Stimulated activated CD4-positive, alpha-beta T cell treated with anti-CD3 and anti-CD28 coated beads, Interleukin-15, amount 100 ng/mL, for 24 hours (primary cell): ENCODE measurements around the gene SCD.
"Not testable (repeated sequence)": the region's sequence is repeated elsewhere in the genome, so short reads cannot be mapped to it uniquely, and the experiment has no call there.

Experiments used
- DNase-seq: peaks from one replicate; pipeline ENCODE4 v3.0.0-alpha.2; 2020

The SCD gene

DNA sequence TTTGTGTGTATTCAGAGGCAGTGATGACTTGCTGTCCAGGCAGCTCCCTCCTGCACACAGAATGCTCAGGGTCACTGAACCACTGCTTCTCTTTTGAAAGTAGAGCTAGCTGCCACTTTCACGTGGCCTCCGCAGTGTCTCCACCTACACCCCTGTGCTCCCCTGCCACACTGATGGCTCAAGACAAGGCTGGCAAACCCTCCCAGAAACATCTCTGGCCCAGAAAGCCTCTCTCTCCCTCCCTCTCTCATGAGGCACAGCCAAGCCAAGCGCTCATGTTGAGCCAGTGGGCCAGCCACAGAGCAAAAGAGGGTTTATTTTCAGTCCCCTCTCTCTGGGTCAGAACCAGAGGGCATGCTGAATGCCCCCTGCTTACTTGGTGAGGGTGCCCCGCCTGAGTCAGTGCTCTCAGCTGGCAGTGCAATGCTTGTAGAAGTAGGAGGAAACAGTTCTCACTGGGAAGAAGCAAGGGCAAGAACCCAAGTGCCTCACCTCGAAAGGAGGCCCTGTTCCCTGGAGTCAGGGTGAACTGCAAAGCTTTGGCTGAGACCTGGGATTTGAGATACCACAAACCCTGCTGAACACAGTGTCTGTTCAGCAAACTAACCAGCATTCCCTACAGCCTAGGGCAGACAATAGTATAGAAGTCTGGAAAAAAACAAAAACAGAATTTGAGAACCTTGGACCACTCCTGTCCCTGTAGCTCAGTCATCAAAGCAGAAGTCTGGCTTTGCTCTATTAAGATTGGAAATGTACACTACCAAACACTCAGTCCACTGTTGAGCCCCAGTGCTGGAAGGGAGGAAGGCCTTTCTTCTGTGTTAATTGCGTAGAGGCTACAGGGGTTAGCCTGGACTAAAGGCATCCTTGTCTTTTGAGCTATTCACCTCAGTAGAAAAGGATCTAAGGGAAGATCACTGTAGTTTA, 15.8 kb downstream of the SCD start:
- no peak for DNase-seq

DNA sequence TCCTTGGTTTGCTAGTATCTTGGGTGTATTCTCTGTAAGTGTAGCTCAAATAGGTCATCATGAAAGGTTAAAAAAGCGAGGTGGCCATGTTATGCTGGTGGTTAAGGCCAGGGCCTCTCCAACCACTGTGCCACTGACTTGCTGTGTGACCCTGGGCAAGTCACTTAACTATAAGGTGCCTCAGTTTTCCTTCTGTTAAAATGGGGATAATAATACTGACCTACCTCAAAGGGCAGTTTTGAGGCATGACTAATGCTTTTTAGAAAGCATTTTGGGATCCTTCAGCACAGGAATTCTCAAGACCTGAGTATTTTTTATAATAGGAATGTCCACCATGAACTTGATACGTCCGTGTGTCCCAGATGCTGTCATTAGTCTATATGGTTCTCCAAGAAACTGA, 17.1 kb downstream of the SCD start:
- no peak for DNase-seq

DNA sequence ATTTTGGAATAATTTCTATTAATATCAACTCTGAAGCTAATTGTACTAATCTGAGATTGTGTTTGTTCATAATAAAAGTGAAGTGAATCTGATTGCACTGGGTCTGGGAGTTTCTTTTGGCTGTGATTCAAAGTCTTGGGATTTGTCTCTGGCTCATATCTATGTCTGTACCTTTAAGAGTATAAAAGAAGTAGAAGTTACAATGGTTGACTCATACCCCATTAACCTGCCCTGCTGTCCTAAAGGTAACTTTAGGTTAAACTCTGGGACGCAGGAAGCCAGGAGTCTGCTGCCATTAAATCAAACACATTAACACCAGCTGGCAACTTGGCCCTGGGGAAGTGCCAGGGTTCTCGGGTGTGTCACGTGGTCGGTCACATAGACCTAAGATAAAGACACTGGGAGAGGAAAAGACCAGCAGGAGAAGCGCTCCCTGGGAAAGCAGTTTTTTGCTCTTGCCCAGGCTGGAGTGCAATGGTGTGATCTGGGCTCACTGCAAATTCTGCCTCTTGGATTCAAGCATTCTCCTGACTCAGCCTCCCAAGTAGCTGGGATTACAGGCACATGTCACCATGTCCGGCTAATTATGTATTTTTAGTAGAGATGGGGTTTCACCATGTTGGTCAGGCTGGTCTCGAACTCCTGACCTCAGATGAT, 17.8 kb downstream of the SCD start:
- DNase-seq: no peak

DNA sequence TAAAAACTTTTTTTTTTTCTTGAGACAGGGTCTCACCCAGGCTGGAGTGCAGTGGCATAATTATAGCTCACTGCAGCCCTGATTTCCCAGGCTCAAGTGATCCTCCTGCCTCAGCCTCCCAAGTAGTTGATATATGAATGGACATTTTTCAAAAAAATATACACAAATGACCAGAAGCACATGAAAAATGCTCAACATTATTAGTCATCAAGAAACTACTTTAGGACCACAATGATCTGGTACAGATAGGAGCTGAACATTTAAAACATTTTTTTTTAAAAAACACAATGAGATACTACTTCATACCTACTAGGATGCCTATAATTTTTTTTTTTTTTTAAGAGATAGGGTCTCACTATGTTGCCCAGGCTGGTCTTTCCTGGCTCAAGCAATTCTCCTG, 21.7 kb downstream of the SCD start:
- no peak for DNase-seq

DNA sequence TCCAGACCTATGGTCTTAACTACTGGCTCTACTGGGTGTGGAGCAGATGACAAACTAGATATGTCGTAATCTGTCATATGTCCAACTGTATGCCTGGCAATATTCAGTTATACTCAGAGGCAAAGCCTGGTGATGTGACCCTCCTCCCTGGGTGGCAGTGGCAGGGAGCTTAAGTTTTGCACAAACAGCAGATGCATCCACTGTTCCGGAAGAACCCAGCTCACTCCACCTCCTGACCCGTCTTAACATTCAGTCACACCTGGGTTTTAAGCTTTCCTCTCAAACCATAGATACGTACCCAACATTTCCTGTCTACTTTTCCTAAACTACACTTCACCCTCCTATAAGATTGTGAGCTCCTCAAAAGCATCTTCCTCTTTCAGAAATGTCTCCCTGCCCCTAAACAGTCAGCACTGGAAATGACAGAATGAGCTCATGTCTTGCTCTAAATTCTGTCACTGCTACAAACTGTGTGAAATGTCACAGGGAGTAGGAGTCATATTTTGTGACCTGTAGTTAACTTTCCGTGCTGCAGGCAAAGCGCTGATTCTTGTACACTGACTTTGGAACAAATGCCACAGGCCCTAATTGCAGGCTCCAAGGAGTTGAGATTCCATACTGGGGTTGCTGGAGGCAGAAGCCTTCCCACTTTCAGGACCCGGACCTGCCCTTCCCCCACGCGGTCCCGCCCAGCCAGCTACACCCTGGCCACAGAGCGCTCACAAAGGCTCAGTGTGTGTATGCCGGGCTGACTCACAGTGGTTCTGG, 23.9 kb downstream of the SCD start:
- DNase-seq: peak; percentile 82

DNA sequence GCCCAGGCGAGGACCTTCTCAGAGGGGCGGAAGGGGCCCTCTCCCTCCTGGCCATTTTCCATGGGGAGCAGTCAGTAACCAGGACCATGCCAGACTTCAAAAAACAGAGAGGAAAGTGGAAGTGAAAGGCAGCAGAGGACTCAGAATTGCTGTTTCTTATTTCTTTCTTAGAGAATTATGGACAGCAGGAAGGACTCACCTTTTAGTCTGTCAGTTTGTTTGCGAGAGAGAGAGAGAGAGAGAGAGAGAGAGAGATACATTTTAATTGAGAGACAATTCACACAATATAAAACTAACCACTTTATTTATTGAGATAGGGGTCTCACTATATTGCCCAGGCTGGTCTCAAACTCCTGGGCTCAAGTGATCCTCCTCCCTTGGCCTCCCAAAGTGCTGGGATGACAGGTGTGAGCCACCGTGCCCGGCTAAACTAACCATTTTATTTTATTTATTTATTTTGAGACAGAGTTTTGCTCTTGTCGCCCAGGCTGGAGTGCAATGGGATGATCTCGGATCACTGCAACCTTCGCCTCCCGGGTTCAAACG, 24.5 kb downstream of the SCD start:
- no peak for DNase-seq

DNA sequence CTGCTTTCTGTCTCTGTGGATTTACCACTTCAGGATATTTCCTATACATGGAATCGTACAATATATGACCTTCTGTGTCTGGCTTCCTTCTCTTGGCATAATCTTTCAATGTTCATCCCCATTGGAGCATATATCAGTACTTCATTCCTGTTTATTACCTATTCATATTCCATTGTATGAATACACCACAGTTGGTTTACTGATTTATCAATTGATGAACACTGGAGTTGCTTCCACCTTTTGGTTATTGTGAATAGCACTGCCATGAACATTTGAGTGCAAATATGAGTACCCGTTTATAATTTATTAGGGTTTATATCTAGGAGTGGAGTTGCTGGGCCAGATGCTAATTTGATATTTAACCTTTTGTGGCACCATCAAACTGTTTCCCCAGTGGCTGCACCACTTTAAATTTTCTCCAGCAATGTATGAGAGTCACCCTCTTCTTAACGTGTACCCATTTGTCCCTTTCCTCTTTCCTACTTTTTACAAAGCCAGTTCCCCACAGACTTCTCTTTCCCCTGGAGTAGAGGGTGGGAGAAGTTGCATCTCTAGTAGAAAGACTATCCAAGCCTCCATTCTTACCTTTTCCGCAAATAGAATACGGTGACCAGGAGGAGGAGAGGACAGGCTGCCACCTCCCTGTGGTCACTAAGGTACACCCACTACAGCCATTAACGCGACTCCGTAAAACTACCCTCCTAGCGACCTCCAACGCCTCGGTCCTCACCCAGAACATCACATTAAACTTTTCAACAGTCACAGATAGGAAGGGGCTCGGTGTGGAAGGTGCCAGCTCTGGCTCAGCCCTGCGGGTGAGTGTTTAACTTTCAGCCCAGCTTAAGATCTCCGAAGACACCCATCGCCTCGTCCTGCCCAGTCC, 25.6 kb downstream of the SCD start:
- no peak for DNase-seq

DNA sequence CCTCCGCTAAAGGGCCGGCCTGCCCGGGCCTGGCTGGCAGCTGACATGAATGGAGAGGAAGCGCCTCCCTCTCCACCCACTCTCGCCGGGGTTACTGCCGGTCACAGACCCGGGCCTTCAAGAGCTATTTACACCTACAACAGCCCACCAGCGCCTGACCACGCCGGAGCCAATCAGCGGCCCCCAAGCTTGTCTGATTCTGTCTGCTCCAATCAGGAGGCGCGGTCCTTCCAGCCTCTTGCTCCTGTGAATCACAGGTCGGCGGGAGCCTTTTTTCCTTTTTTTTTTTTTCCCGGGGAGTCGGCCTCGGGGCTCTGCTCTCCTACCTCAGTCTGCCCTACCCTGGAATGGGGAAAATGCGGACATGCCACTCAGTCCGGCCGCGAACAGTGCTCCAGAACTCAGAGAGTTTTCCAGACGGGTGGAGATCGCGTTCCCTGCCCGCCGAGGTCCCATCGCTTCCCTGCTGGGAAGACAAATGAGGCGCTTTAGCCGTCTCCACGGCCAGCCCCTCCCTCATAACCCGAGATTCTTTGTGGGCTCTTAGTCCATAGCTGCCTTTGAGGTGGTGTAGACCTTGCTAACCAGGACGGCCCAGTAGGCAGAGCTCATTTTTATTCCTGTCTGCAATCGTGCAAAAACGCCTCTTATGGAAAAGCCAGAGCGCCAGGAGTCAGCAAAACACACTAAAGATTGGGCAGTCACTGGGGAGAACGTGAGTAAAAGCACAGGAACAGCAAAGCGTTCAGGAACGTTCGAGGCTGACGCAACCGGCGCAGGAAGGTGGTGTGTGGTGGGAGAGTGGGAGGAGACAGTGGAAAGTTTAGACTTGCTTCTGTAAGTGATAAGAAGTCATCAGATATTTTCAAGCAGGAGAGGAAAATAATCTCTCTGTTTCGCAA, 26.5 kb downstream of the SCD start:
- DNase-seq: peak; percentile 97

DNA sequence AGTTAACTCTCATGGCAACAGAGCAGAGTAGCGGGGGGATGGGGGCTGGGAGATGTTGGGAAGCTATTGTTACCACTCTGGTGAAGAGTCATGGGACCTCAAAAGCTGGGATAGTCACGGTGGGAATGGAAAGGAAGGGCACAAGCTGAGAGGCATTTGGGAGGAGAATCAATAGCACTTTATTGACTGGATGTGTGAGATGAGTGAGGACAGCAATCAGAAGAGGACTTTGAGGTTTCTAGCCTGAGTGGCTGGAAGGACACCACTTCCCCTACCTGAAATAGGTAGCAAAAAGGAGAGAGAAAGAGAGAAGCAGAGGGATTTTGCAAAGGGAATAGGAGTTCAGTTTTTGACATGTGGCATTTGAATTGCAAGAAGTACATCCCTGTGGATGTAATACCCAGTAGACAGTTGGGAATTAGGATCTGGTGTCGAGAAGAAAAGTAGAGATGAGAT, 27.2 kb downstream of the SCD start:
- DNase-seq: no peak

DNA sequence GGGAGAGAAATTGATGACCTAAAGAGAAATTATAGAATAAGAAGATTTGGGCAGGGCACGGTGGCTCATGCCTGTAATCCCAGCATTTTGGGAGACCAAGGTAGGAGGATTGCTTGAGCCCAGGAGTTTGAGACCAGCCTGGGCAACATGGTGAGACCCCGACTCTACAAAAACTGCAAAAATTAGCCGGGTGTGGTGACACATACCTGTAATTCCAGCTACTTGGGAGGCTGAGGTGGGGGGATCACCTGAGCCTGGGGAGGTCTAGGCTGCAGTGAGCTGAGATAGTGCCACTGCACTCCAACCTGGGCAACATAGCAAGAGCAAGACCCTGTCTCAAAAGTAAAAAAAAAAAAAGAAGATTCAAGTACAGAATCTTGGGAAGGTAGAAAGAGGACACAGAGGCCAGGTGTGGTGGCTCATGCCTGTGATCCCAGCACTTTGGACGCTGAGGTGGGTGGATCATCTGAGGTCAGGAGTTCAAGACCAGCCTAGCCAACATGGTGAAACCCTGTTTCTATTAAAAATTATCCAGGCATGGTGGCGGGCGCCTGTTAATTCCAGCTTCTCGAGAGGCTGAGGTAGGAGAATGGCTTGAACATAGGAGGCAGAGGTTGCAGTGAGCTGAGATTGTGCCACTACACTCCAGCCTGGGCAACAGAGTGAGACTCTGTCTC, 27.8 kb downstream of the SCD start:
- not testable (repeated sequence) for DNase-seq

DNA sequence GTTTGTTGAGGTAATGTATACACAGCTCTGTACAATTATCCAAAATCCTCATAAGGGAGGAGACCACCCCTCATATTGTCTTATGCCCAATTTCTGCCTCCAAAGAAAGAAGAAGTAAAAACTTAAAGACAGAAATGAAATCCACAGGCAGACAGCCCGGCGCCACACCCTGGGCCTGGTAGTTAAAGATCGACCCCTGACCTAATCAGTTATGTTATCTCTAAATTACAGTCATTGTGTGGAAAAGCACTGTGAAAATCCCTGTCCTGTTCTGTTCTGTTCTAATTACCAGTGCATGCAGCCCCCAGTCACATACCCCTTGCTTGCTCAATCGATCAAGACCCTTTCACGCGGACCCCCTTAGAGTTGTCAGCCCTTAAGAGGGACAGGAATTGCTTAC, 29.6 kb downstream of the SCD start:
- DNase-seq: not testable (repeated sequence)

DNA sequence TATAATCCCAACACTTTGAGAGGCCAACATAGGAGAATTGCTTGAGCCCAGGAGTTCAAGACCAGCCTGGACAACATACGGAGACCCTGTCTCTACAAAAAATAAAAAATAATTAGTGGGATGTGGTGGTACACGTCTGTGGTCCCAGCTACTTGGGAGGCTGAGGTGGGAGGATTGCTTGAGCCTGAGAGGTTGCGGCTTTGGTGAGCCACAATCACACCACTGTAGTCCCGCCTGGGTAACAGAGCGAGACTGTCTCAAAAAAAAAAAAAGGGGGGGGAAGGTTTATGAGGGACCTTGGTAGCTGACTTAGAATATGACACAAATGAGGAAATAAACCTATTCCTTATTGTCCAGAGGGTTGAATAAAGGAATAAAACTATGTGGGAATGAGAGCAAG, 30.8 kb downstream of the SCD start:
- no peak for DNase-seq

DNA sequence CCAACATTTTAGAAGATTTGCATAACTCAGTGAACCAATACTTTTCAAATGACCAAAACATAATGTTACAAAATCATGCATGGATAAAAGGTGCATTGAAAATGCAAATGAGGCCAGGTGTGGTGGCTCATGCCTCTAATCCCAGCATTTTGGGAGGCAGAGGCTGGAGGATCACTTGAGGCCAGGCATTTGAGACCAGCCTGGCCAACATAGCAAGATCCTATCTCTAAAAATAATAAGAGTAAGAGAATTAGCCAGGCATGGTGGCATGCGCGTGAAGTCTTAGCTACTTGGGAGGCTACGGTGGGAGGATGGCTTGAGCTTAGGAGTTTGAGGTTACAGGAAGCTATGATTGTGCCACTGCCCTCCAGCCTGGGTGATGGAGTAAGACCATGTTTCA, 33.4 kb downstream of the SCD start:
- no peak for DNase-seq

DNA sequence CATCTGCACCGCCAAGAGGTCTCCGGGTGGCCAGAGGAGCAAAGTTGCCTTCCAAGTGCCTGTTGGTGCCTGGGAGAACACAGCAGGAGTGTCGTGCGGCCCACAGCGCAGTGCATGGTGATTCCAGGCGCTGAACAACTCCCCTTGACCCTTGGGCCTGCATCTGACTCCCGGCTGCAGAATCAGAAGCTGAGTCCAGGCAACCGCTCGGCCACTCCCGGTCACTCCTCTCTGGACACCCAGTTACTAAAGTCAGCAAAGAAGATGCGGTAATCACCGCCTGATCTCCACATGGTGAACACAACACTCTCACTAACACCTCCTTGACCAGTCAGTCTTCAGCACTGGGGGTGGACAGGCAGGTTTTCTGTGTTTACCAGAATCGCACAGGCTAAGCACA, 35.5 kb downstream of the SCD start:
- DNase-seq: no peak

DNA sequence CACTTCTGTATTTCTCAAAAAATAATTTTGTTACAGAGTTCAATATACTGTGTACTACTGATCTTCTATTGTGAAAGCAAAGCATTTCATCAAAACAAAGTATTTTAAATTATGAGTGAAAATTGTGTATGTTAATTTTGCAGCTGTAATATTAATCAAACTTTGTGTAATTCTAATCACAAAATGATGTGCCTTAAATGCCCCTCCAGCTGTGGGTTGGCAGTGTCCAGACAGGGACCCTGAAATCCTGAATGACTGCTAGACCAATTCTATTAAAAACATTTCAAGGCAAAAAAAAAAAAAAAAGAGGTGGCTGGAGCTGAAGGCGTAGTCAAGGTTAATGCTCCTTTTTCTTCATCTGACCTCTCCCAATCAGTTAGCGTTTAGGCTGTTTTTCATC, 36.2 kb downstream of the SCD start:
- no peak for DNase-seq

DNA sequence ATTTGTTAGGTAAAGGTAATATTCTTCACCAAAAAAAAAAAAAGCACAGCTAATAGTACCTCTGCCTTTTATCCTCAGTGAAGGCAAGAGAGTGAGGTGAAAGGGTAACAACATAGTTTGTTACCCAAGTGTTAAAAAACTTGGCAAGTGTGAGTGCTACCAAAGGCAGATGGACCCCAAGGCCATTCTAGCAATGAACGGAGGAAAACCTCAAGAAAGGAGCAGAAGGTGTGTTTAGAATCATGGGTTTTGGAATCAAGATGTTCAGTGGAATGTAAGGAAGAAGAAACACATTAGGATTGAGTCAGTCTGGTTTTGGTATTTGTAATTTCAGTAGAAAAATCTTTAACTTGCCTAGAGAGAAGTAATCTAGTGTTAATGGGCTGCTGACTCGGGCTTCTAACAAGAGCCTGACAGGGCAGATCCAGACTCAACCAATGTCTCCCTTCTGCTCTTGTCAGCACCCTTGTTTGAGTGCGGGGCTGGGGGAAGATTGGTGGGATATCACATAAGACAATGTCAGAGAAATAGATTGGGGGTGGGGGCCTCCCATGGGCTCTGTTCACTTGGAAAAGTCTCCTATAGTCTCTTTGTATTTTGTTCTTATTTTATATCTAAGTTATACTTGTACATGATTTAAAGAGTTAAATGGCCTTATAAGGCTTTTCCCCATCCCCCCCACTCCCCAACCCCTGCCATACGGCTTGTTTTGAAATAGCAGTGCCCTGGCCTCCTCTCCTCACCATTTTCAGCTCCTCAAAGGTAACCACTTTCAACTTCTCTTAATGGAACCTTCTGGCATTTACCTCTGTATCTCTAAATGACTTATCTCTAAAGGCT, 44.4 kb downstream of the SCD start:
- no peak for DNase-seq

DNA sequence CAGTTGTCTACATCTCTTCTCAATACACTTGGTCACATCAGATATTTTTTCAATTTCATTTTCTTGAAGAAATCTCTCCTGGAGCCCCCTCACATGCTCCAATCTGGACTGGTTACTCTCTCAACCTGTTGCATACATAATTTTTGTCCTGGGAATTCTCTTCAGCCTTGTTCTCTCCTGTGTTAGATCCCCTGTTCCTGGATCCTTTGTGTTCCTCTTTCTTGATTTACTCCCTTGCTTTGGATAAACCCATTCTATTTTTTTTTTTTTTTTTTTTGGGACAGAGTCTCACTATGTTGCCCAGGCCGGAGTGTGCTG, 45.6 kb downstream of the SCD start:
- no peak for DNase-seq

DNA sequence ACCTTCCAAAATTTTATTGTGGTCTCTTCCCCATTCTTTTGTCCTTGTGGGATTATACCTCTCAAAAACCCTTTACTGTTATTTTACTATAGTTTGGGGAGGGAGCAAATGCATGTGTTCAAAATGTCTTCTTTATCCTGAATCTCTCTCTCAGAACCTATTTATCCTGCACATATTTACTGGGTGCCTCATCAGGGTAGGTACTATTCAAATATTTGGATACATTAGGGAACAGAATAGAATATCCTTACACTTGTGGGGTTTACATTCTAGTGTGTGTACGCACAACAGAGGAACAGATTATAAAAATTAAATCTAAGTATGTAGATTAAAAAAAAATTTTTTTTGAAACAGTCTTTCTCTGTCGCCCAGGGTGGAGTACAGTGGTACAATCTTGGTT, 48.6 kb downstream of the SCD start:
- no peak for DNase-seq

DNA sequence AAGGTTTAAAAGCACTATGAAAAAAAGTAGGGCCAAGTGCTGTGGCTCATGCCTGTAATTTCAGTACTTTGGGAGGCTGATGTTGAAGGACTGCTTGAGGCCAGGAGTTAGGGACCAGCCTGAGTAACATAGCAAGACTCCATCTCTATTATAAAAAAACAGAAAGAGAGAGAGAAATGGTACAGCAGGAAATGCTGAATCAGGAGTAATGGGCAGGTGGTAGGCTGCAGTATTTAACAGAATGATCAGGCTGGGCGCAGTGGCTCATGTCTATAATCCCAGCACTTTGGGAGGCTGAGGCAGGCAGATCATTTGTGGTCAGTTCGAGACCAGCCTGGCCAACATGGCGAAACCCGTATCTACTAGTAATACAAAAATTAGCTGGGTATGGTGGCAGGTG, 49.6 kb downstream of the SCD start:
- no peak for DNase-seq
